Hepatocyte (in vitro differentiated cells): ENCODE results near the gene ZBTB44. TPM values are rescaled to one million over a fixed set of nuclear protein-coding genes. Genes with fewer than 3 reads are reported as not detected.
A peak's percentile ranks its signal among the peaks of the same experiment; 100 is the strongest.
"Not testable (repeated sequence)": the region's sequence is repeated elsewhere in the genome, so short reads cannot be mapped to it uniquely, and the experiment has no call there.

Source experiments
- DNase-seq: peaks from one replicate; pipeline ENCODE4 v3.0.0-alpha.2; 2016; ENCODE audit warnings: low spot score
- H2AFZ ChIP-seq: fragments of 200-600 bp; sonication (generic); 2 replicates; pipeline ENCODE4 v1.6.0; 2016; ENCODE audit warnings: antibody characterized with exemption, mild to moderate bottlenecking
- H3K27ac ChIP-seq: fragments of 200-600 bp; sonication (generic); 2 replicates; pipeline ENCODE4 v1.5.1; 2016; ENCODE audit warnings: mild to moderate bottlenecking
- H3K27me3 ChIP-seq: fragments of 200-600 bp; sonication (generic); 2 replicates; pipeline ENCODE4 v1.6.1; 2016
- H3K36me3 ChIP-seq: fragments of 200-600 bp; sonication (generic); replicated peaks from 2 replicates; pipeline ENCODE4 v1.5.1; 2016; ENCODE audit warnings: low read depth; ENCODE audit not compliant: insufficient read depth
- H3K4me1 ChIP-seq: fragments of 200-600 bp; sonication (generic); 2 replicates; pipeline ENCODE4 v1.5.1; 2016; ENCODE audit warnings: mild to moderate bottlenecking, moderate library complexity; ENCODE audit not compliant: insufficient read depth
- H3K4me2 ChIP-seq: fragments of 200-600 bp; sonication (generic); 2 replicates; pipeline ENCODE4 v1.6.0; 2016
- H3K4me3 ChIP-seq: fragments of 200-600 bp; sonication (generic); 2 replicates; pipeline ENCODE4 v1.5.1; 2016; ENCODE audit warnings: mild to moderate bottlenecking
- H3K79me2 ChIP-seq: fragments of 200-600 bp; sonication (generic); 2 replicates; pipeline ENCODE4 v1.6.0; 2017; ENCODE audit warnings: mild to moderate bottlenecking
- H3K9me2 ChIP-seq: fragments of 200-600 bp; sonication (generic); replicated peaks from 2 replicates; pipeline ENCODE4 v1.6.0; 2017; ENCODE audit warnings: mild to moderate bottlenecking; ENCODE audit not compliant: insufficient read depth
- H3K9me3 ChIP-seq: fragments of 200-600 bp; sonication (generic); 2 replicates; pipeline ENCODE4 v1.5.1; 2016; ENCODE audit warnings: low read depth, mild to moderate bottlenecking
- H4K20me1 ChIP-seq: fragments of 200-600 bp; sonication (generic); 2 replicates; pipeline ENCODE4 v1.6.0; 2016; ENCODE audit warnings: mild to moderate bottlenecking; ENCODE audit not compliant: insufficient read depth, poor library complexity, severe bottlenecking
- CTCF ChIP-seq: fragments of 200-600 bp; sonication (generic); IDR thresholded peaks from 2 replicates; pipeline ENCODE4 v1.5.1; 2016; ENCODE audit warnings: antibody characterized with exemption, mild to moderate bottlenecking; ENCODE audit not compliant: poor library complexity
- EZH2 ChIP-seq: fragments of 200-600 bp; sonication (generic); IDR thresholded peaks from 2 replicates; pipeline ENCODE4 v1.6.1; 2016; ENCODE audit warnings: antibody characterized with exemption, mild to moderate bottlenecking, borderline replicate concordance
- EZH2phosphoT487 ChIP-seq: fragments of 200-600 bp; sonication (generic); IDR thresholded peaks from one replicate; pipeline ENCODE4 v1.6.1; 2018; ENCODE audit warnings: antibody characterized with exemption, mild to moderate bottlenecking, low read depth, moderate library complexity; ENCODE audit not compliant: unreplicated experiment, severe bottlenecking
- WGBS: methylation state at CpG from one replicate; pipeline ENCODE4 v1.1.6; 2016; ENCODE audit warnings: low lambda C conversion rate; ENCODE audit errors: missing lambda C conversion rate; 5-methylcytosine and 5-hydroxymethylcytosine counted together
- polyA plus RNA-seq: library from polyadenylated mRNA; unstranded; fragments of >200 nt; fragmentation: Nextera tagmentation; extraction: Ambion mirVana; gene quantifications from 2 replicates; pipeline ENCODE4 v1.2.1, GENCODE V29; 2016
- total RNA-seq: library from RNA; depleted of rRNA; stranded (reverse); fragments of >200 nt; gene quantifications from 2 replicates; pipeline ENCODE4 v1.2.3, GENCODE V29; 2014

Gene ZBTB44
- total and polyA plus RNA-seq, 2 experiments from 2014 or later: 7.3 to 53.8 TPM

GRCh38 chr11:130194241-130195023 is 120.3 kb downstream of the ZBTB44 start:
- no peak for DNase-seq
- Histone ChIP-seq H3K79me2 (no peaks in the 10 kb centered on the region), H3K9me2 (no peaks in the 10 kb centered on the region), H3K4me1 (no peaks in the 10 kb centered on the region), H3K27ac (no peak overlapping the region), H3K36me3 (no peaks in the 10 kb centered on the region), H3K9me3 (no peaks in the 10 kb centered on the region), H2AFZ (no peak overlapping the region), H3K4me3 (no peak overlapping the region), H3K27me3 (no peaks in the 10 kb centered on the region), H3K4me2 (no peak overlapping the region), H4K20me1 (no peaks in the 10 kb centered on the region)
- 94% methylated on average over 19 of the region's 21 CpGs for WGBS
- TF ChIP-seq EZH2 (no peak), EZH2phosphoT487 (no peak), CTCF (no peak)

GRCh38 chr11:130193551-130193950 is 121.2 kb downstream of the ZBTB44 start:
- 94% methylated on average over 14 of the region's 14 CpGs for WGBS
- H3K4me3 ChIP-seq, H3K27me3 ChIP-seq, H3K36me3 ChIP-seq, H3K79me2 ChIP-seq, H3K9me2 ChIP-seq, H4K20me1 ChIP-seq, H3K4me2 ChIP-seq, H3K9me3 ChIP-seq, H3K4me1 ChIP-seq, H2AFZ ChIP-seq, DNase-seq: not testable (repeated sequence)
- peak overlapping the region; percentile 50 for H3K27ac ChIP-seq

- H3K36me3 ChIP-seq: no peaks in the 10 kb centered on the region
- 73% methylated on average over 4 of the region's 4 CpGs for WGBS
- no peak overlapping the region for H3K4me2 ChIP-seq
- no peak overlapping the region for H2AFZ ChIP-seq
- H4K20me1 ChIP-seq: no peaks in the 10 kb centered on the region
- DNase-seq: no peak
- no peaks in the 10 kb centered on the region for H3K79me2 ChIP-seq
- no peak overlapping the region for H3K4me3 ChIP-seq
- no peak for TF ChIP-seq EZH2phosphoT487
- TF ChIP-seq EZH2: no peak
- TF ChIP-seq CTCF: no peak
- peak overlapping the region; percentile 50 for H3K27ac ChIP-seq
- H3K9me2 ChIP-seq: no peaks in the 10 kb centered on the region
- H3K27me3 ChIP-seq: no peaks in the 10 kb centered on the region
- H3K4me1 ChIP-seq: no peaks in the 10 kb centered on the region
- no peaks in the 10 kb centered on the region for H3K9me3 ChIP-seq
These were observed 121.9 kb downstream of the ZBTB44 start for GRCh38 chr11:130192845-130193267.

- WGBS: 94% methylated on average over 14 of the region's 14 CpGs
- no peaks in the 10 kb centered on the region for H4K20me1 ChIP-seq
- no peaks in the 10 kb centered on the region for H3K4me1 ChIP-seq
- H3K79me2 ChIP-seq: peaks cover 6% of the 10 kb centered on the region
- H2AFZ ChIP-seq: no peak overlapping the region
- H3K4me3 ChIP-seq: no peak overlapping the region
- H3K36me3 ChIP-seq: no peaks in the 10 kb centered on the region
- H3K4me2 ChIP-seq: no peak overlapping the region
- TF ChIP-seq EZH2phosphoT487: no peak
- no peak for TF ChIP-seq CTCF
- TF ChIP-seq EZH2: no peak
- no peaks in the 10 kb centered on the region for H3K27me3 ChIP-seq
- no peaks in the 10 kb centered on the region for H3K9me3 ChIP-seq
- no peak for DNase-seq
- H3K27ac ChIP-seq: peak overlapping the region; percentile 50
- H3K9me2 ChIP-seq: no peaks in the 10 kb centered on the region
These were observed 122.8 kb downstream of the ZBTB44 start for GRCh38 chr11:130191896-130192295.
